OCI-LY3 (cell line): ENCODE measurements around the gene BID.

Source experiments
- H2AFZ ChIP-seq: fragments of 200-600, 300-600 bp; shearing (Covaris generic); 2 replicates; pipeline ENCODE4 v1.6.0; 2014; ENCODE audit warnings: antibody characterized with exemption, low read depth, low read length
- H3K27ac ChIP-seq: fragments of 200-600, 300-600 bp; sonication (generic); 2 replicates; pipeline ENCODE4 v1.5.1; 2014; ENCODE audit warnings: mild to moderate bottlenecking, low read length, moderate library complexity, mixed read lengths
- H3K27me3 ChIP-seq: fragments of 200-600, 300-600 bp; sonication (generic); 2 replicates; pipeline ENCODE4 v1.6.1; 2014; ENCODE audit warnings: low read depth, low read length, mixed read lengths
- H3K36me3 ChIP-seq: fragments of 200-600, 300-600 bp; sonication (generic); replicated peaks from 2 replicates; pipeline ENCODE3; 2014; ENCODE audit warnings: low read depth, low read length, mixed read lengths
- H3K4me1 ChIP-seq: fragments of 300-600, 200-600 bp; sonication (generic); 2 replicates; pipeline ENCODE4 v1.6.1; 2014; ENCODE audit warnings: low read length, mixed read lengths
- H3K4me2 ChIP-seq: fragments of 200-600, 300-600 bp; sonication (generic); 2 replicates; pipeline ENCODE4 v1.6.1; 2014; ENCODE audit warnings: low read length, mixed read lengths
- H3K4me3 ChIP-seq: fragments of 300-600, 200-600 bp; sonication (generic); 2 replicates; pipeline ENCODE4 v1.5.1; 2014; ENCODE audit warnings: antibody characterized with exemption, mild to moderate bottlenecking, low read length, moderate library complexity
- H3K79me2 ChIP-seq: fragments of 300-600, 200-600 bp; shearing (Covaris generic); 2 replicates; pipeline ENCODE4 v1.6.1; 2014; ENCODE audit warnings: mild to moderate bottlenecking, low read length, mixed read lengths
- H3K9ac ChIP-seq: fragments of 300-600, 200-600 bp; shearing (Covaris generic); 2 replicates; pipeline ENCODE4 v1.6.0; 2014; ENCODE audit warnings: mild to moderate bottlenecking, low read length, moderate library complexity
- H3K9me3 ChIP-seq: fragments of 200-600, 300-600 bp; shearing (Covaris generic); 2 replicates; pipeline ENCODE4 v1.6.1; 2014; ENCODE audit warnings: low read length, mixed read lengths; ENCODE audit not compliant: insufficient read depth
- H4K20me1 ChIP-seq: fragments of 200-600, 300-600 bp; sonication (generic); 2 replicates; pipeline ENCODE4 v1.6.1; 2016; ENCODE audit warnings: low read length, mixed read lengths; ENCODE audit not compliant: insufficient read depth
- CTCF ChIP-seq: fragments of 200-600, 300-600 bp; sonication (generic); IDR thresholded peaks from 2 replicates; pipeline ENCODE4 v1.5.1; 2014; ENCODE audit warnings: antibody characterized with exemption, low read length, low read depth
- EZH2phosphoT487 ChIP-seq: fragments of 200-600 bp; shearing (Covaris generic); IDR thresholded peaks from 2 replicates; pipeline ENCODE4 v1.6.1; 2018; ENCODE audit warnings: antibody characterized with exemption, mixed run types, low read depth

Gene BID

GRCh38 chr22:17738386-17739128, 35.7 kb downstream of the BID start:
- Histone ChIP-seq H3K27me3 (no peaks in the 10 kb centered on the region), H3K9ac (no peak overlapping the region), H3K4me1 (peaks cover 18% of the 10 kb centered on the region), H3K36me3 (peaks cover 82% of the 10 kb centered on the region), H3K4me2 (no peak overlapping the region), H2AFZ (no peak overlapping the region), H3K27ac (no peak overlapping the region), H3K4me3 (no peak overlapping the region), H3K9me3 (no peaks in the 10 kb centered on the region), H3K79me2 (peaks cover 34% of the 10 kb centered on the region), H4K20me1 (peaks cover 28% of the 10 kb centered on the region)
- TF ChIP-seq CTCF = no peak
- no peak for TF ChIP-seq EZH2phosphoT487

GRCh38 chr22:17734187-17734586, 40.1 kb downstream of the BID start:
- Histone ChIP-seq H4K20me1 (peaks cover 6% of the 10 kb centered on the region; the same call in 1 of the 2 replicates), H2AFZ (no peak overlapping the region), H3K27me3 (no peaks in the 10 kb centered on the region), H3K4me3 (no peak overlapping the region), H3K9ac (no peak overlapping the region), H3K79me2 (no peaks in the 10 kb centered on the region; the same call in 1 of the 2 replicates), H3K36me3 (peaks cover 89% of the 10 kb centered on the region), H3K4me2 (no peak overlapping the region), H3K4me1 (no peaks in the 10 kb centered on the region), H3K9me3 (no peaks in the 10 kb centered on the region), H3K27ac (no peak overlapping the region)
- no peak for TF ChIP-seq EZH2phosphoT487
- TF ChIP-seq CTCF = no peak

- H3K36me3 ChIP-seq = peaks cover 82% of the 10 kb centered on the region
- no peak overlapping the region for H3K27ac ChIP-seq
- no peaks in the 10 kb centered on the region for H3K79me2 ChIP-seq
- H3K4me1 ChIP-seq = no peaks in the 10 kb centered on the region
- peaks cover 6% of the 10 kb centered on the region; the same call in 1 of the 2 replicates for H4K20me1 ChIP-seq
- H3K4me3 ChIP-seq = no peak overlapping the region
- H3K9ac ChIP-seq = no peak overlapping the region
- no peak overlapping the region for H2AFZ ChIP-seq
- no peak overlapping the region for H3K4me2 ChIP-seq
- H3K27me3 ChIP-seq = no peaks in the 10 kb centered on the region
- TF ChIP-seq EZH2phosphoT487 (no peak), CTCF (no peak)
- no peaks in the 10 kb centered on the region for H3K9me3 ChIP-seq
Measured at GRCh38 chr22:17733466-17733865, 40.8 kb downstream of the BID start.

- no peak overlapping the region for H3K4me2 ChIP-seq
- no peak overlapping the region for H2AFZ ChIP-seq
- peaks cover 81% of the 10 kb centered on the region for H3K36me3 ChIP-seq
- H3K9ac ChIP-seq = no peak overlapping the region
- no peaks in the 10 kb centered on the region for H3K9me3 ChIP-seq
- no peaks in the 10 kb centered on the region for H3K4me1 ChIP-seq
- TF ChIP-seq CTCF (no peak), EZH2phosphoT487 (no peak)
- H3K79me2 ChIP-seq = peaks cover 10% of the 10 kb centered on the region; the same call in 1 of the 2 replicates
- H4K20me1 ChIP-seq = peaks cover 3% of the 10 kb centered on the region; the same call in 1 of the 2 replicates
- no peak overlapping the region for H3K4me3 ChIP-seq
- H3K27me3 ChIP-seq = no peaks in the 10 kb centered on the region
- H3K27ac ChIP-seq = no peak overlapping the region
Measured at GRCh38 chr22:17732251-17732854, 41.9 kb downstream of the BID start.
